ENCODE data around the gene GSTM2. TPM values are rescaled to one million over a fixed set of nuclear protein-coding genes. Genes with fewer than 3 reads are reported as not detected.

The GSTM2 gene
- total RNA-seq, 1 donor from 2014 or later, result 19.2 TPM

DNA sequence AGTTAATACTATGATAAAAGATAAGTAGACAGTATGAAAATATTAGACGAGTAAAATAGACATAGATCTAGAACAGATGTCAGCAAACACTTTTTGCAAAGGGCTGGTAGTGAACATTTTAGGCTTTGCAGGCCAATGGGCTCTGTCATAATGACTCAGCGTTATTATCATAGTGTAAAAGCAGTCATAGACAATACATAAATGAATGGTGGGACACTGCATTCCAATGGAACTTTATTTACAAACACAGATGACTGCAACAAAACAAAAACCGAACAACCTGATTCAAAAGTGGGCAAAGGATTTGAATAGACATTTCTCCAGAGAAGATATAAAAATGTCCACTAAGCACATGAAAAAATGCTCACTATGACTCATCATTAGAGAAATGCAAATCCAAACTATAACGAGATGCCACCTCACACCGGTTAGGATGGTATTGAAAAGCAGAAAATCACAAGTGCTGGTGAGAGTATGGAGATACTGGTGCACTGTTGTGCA lies 51.5 kb downstream of the GSTM2 start:
- Mint-ChIP-seq H3K9me3 (no peaks in the 10 kb centered on the region), H3K36me3 (ENCODE audit: low read depth) (no peaks in the 10 kb centered on the region), H3K27ac (no peak overlapping the region), H3K4me1 (ENCODE audit: low read depth) (no peaks in the 10 kb centered on the region), H3K27me3 (ENCODE audit: insufficient read depth) (no peaks in the 10 kb centered on the region), H3K4me3 (no peak overlapping the region)
- intact Hi-C loops (cut with micrococcal nuclease), result no loop called here
- no peak for DNase-seq (ENCODE audit: low spot score)

DNA sequence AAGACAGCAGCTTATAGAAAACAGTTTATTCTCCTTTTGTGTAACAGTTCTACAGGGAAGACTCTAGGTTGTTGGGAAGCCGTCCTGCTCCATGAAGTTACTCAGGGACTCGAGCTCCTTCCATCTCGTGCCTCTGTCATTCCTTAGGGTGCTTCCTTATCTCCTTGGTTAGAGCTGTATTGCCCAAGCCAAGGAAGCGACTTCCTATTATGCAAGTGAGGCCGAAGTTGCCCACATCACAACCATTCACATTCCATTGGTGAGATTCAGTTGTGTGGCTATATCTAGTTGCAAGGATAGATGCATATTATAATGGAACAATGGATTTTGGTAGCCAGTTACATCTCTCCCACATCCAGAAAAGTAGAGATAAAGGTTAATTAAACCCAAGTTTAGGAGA lies 53.2 kb downstream of the GSTM2 start:
- no peak for DNase-seq (ENCODE audit: low spot score)
- H3K36me3 Mint-ChIP-seq (ENCODE audit: low read depth), result no peaks in the 10 kb centered on the region
- no peaks in the 10 kb centered on the region for H3K4me1 Mint-ChIP-seq (ENCODE audit: low read depth)
- H3K9me3 Mint-ChIP-seq, result no peaks in the 10 kb centered on the region
- intact Hi-C loops (cut with micrococcal nuclease), result no loop called here
- peaks cover 2% of the 10 kb centered on the region for H3K27me3 Mint-ChIP-seq (ENCODE audit: insufficient read depth)
- H3K4me3 Mint-ChIP-seq, result no peak overlapping the region
- no peak overlapping the region for H3K27ac Mint-ChIP-seq

DNA sequence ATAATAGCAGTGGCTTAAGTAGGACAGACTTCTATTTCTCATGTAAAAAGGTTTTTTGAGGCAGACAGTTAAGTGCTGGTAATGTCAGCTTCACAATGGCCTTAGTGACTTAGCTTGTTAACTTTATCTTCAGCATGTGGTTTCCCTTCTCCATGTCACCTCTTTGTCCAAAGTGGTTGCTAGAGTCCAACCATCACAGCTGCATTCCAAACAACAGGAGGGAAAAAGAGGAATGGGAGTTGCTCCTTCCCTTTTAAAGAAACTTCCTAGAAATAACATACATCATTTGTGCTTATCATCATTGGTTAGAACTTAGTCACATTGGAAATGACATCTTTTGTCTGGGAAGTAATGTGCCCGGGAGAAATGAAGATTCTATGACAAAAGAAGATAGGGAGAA lies 54.1 kb downstream of the GSTM2 start:
- H3K4me1 Mint-ChIP-seq (ENCODE audit: low read depth), result no peaks in the 10 kb centered on the region
- H3K4me3 Mint-ChIP-seq, result no peak overlapping the region
- peaks cover 2% of the 10 kb centered on the region for H3K27me3 Mint-ChIP-seq (ENCODE audit: insufficient read depth)
- DNase-seq (ENCODE audit: low spot score), result no peak
- H3K36me3 Mint-ChIP-seq (ENCODE audit: low read depth), result no peaks in the 10 kb centered on the region
- intact Hi-C loops (cut with micrococcal nuclease), result no loop called here
- H3K9me3 Mint-ChIP-seq, result no peaks in the 10 kb centered on the region
- H3K27ac Mint-ChIP-seq, result no peak overlapping the region

DNA sequence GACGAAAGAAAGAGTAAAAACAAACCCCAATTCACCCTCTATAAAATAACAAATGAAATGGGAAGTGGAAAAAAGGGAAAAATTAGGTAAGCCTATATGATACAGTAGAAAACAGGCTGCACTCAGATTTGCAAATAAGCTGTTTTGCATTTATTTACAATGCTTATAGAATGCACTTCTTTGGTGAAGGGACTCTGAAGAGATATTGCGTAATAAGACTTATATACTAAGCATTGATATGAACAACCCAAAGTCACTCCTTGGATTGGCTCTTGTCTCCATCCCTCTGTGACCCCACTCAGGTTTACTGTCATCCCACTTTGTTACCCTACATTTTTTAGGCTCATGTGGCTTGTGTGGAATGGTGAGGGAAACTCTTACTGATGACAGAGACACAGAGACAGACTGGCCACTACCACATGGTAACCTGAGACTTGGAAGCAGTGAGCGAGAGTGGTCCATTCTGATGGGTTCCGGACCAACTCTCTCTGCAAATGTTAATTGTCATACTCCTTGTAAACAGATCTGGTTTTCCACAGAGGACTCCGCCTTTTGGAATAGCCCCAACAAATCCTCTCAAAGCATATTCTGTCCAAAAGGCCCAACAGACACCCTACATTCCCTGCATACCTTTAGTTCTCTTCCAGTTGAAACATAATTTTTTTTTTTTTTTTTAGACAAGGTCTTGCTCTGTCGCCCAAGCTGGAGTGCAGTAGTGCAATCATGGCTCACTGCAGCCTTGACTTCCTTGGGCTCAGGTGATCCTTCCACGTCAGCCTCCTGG lies 55.2 kb downstream of the GSTM2 start:
- Mint-ChIP-seq H3K9me3 (no peaks in the 10 kb centered on the region), H3K27ac (no peak overlapping the region), H3K36me3 (ENCODE audit: low read depth) (no peaks in the 10 kb centered on the region), H3K4me3 (no peak overlapping the region), H3K27me3 (ENCODE audit: insufficient read depth) (peaks cover 2% of the 10 kb centered on the region), H3K4me1 (ENCODE audit: low read depth) (no peaks in the 10 kb centered on the region)
- no peak for DNase-seq (ENCODE audit: low spot score)
- intact Hi-C loops (cut with micrococcal nuclease), result no loop called here

Other genes with a start within 250 kb of the GSTM2 start
- gene PSMA5, start 241.6 kb upstream of the GSTM2 start, total RNA-seq, result 241 and 283 TPM in 2 replicates
- gene SYPL2, start 201.5 kb upstream of the GSTM2 start, total RNA-seq, result not detected in 2 replicates
- 17.4 and 18.0 TPM in 2 replicates for gene ATXN7L2, start 184.2 kb upstream of the GSTM2 start, total RNA-seq
- 12.6 and 13.4 TPM in 2 replicates for gene CYB561D1, start 174.0 kb upstream of the GSTM2 start, total RNA-seq
- 1.2 TPM in 2 replicates for gene AMIGO1, start 158.3 kb upstream of the GSTM2 start, total RNA-seq
- gene GPR61, start 128.2 kb upstream of the GSTM2 start, total RNA-seq, result not detected in 2 replicates
- gene GNAI3, start 119.4 kb upstream of the GSTM2 start, total RNA-seq, result 8.4 and 8.9 TPM in 2 replicates
- gene GNAT2, start 48.4 kb upstream of the GSTM2 start, total RNA-seq, result 0.44 and 1.2 TPM in 2 replicates
- 92.4 and 100 TPM in 2 replicates for gene AMPD2, start 48.2 kb upstream of the GSTM2 start, total RNA-seq
- gene GSTM4, start 12.0 kb upstream of the GSTM2 start, total RNA-seq, result 6.5 and 8.9 TPM in 2 replicates
- 77.4 and 86.4 TPM in 2 replicates for gene GSTM1, start 19.8 kb downstream of the GSTM2 start, total RNA-seq
- 0.08 TPM in 1 of 2 replicates, not detected in the other for gene GSTM5, start 44.2 kb downstream of the GSTM2 start, total RNA-seq
- 10.1 and 11.0 TPM in 2 replicates for gene GSTM3, start 73.0 kb downstream of the GSTM2 start, total RNA-seq
- not detected in 2 replicates for gene EPS8L3, start 95.9 kb downstream of the GSTM2 start, total RNA-seq
- gene CSF1, start 242.8 kb downstream of the GSTM2 start, total RNA-seq, result 269 and 275 TPM in 2 replicates